ENCODE data around the gene CERK. TPM values are rescaled to one million over a fixed set of nuclear protein-coding genes. Genes with fewer than 3 reads are reported as not detected.

CERK gene
- total RNA-seq, 4 donors from 2014 or later, result 17.8 to 69.1 (median 36.1) TPM

DNA sequence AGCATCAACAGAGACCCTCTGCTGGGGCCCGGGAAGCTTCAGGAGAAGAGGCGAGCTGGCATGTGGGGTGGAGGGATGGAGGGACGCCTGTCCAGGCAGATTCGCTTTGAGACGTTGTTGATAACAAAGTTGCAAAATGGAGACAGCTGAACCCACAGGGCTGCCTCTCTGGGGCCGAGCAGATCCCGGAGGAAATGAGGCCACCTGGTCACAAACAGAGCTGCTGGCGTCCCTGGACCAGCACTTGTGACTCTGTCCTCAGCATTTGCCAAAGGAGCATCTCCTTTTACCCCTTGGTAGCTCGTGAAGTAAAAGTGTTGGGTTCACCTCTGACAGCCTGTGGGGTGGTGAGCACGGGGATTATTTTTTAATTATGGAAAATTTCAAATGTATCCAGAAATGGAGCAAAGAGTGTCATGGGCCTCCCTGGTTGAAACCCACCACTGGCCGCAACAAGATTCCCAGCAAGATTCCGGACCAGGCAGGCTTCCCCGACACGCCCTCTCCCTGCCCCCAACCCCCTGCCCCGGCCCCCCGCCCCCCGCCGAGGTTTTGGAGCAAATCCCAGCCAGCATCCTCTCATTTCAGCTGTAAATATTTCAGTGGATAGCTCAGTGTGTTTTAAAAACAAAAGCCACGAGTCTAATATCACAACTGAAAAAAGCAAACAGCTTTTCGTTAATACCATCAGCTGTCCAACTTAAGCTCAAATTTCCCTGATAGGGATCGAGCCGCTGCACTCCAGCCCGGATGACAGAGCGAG, 97.6 kb downstream of the CERK start:
- TF ChIP-seq, protein P1, sequence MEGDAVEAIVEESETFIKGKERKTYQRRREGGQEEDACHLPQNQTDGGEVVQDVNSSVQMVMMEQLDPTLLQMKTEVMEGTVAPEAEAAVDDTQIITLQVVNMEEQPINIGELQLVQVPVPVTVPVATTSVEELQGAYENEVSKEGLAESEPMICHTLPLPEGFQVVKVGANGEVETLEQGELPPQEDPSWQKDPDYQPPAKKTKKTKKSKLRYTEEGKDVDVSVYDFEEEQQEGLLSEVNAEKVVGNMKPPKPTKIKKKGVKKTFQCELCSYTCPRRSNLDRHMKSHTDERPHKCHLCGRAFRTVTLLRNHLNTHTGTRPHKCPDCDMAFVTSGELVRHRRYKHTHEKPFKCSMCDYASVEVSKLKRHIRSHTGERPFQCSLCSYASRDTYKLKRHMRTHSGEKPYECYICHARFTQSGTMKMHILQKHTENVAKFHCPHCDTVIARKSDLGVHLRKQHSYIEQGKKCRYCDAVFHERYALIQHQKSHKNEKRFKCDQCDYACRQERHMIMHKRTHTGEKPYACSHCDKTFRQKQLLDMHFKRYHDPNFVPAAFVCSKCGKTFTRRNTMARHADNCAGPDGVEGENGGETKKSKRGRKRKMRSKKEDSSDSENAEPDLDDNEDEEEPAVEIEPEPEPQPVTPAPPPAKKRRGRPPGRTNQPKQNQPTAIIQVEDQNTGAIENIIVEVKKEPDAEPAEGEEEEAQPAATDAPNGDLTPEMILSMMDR (IDR thresholded peaks at IDR 0.05; ENCODE audit: low read depth), result no peak

DNA sequence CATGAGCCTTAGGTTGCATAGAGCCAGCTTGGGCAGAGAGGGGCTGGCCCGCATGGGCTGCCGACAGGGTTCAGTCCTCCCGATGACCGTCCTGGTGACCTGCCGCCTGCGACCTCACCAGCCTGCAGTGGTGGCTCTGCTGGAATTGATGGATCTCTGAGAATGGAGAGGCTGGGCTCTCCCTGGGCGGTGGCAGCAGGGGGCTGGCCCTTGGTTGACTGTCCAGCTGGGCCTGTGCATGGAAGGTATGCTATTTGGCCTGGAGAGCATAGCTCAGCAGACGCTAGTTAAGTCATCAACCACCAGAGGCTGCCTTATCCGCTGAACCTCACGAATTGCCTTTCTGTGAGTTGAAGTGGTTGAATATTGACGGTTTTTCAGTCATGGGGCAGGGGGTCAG, 98.2 kb downstream of the CERK start:
- TF ChIP-seq, protein P1 (IDR thresholded peaks at IDR 0.05; ENCODE audit: low read depth), result no peak

DNA sequence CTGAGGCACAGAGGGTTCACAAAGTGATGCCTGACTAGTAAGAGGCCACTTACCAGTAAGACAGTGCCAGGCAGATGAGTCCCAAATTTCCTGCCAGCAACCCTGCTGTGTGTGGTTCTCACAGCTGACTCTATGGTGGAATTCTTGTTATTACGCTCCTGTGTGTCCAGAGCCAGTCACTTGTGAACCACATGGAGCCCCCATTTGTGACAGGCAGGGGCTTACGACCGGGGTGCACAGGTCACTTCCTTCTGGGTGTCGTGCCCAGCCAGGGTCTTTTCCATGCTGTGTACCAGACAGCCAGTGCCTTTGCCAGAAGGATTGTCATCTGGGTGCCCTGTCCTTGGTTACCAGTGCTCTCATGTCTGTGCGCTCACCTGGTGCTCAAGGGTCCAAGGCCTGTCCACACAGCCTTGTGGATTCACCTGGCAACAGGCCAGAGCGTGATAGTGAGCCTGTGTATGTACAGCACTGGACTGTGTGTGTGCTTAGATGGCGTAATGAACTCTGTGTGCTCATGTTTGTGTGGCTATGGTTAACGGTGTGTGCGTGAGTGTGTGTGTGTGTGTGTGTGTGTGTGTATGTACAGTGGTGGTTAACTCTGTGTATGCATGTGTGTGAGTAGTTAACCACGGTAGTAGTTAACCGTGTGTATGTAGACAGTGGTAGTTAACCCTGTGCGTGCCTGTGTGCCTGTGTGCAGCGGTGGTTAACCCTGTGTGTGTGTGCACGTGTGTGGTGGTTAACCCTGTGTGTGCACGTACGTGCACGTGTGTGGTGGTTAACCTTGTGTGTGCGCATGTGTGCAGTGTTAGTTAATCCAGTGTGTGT, 99.2 kb downstream of the CERK start:
- TF ChIP-seq, protein P1 (IDR thresholded peaks at IDR 0.05; ENCODE audit: low read depth), result no peak

DNA sequence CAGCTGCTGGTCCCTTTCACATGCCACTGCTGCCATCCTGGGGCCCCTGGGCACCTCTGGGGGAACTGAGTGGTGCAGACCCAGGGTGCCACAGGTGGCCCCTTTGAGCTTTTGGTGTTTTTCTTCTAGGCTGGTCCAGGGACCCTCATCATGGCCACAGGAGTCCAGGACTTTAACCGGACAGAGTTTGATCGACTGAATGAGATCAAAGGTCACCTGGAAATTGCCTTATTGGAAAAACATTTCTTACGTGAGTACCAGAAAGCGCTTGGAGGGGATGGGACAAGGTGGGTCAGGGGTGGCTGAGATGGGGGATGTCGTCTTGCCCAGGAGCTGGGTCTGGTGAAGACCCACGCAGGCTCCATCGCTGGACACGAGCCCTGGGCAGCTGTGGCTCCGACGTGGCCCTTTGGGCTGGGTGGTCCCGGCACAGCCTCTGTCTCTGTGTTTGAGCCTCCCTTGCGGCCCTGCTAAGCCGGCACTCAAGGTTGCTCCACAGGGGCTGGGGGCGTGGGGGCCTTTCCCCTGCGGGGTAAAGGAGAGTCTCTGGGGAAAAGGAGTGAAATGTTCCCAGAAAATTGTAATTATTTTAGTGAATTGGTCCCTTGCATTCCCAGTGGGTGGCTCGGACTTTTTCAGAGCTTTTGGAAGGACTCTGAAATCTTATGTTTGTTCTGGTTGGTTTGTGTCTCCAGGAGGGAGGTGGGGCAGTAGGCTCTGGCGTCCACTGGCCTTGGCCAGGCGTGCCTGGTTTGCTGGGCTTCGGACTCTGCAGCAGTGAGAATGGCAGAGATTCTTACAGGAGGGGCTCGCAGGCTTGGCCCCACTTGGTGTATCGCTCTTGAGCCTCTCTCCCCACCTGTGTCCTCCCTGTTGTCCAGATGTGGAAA, 100.1 kb downstream of the CERK start:
- TF ChIP-seq, protein P1 (IDR thresholded peaks at IDR 0.05; ENCODE audit: low read depth), result no peak

DNA sequence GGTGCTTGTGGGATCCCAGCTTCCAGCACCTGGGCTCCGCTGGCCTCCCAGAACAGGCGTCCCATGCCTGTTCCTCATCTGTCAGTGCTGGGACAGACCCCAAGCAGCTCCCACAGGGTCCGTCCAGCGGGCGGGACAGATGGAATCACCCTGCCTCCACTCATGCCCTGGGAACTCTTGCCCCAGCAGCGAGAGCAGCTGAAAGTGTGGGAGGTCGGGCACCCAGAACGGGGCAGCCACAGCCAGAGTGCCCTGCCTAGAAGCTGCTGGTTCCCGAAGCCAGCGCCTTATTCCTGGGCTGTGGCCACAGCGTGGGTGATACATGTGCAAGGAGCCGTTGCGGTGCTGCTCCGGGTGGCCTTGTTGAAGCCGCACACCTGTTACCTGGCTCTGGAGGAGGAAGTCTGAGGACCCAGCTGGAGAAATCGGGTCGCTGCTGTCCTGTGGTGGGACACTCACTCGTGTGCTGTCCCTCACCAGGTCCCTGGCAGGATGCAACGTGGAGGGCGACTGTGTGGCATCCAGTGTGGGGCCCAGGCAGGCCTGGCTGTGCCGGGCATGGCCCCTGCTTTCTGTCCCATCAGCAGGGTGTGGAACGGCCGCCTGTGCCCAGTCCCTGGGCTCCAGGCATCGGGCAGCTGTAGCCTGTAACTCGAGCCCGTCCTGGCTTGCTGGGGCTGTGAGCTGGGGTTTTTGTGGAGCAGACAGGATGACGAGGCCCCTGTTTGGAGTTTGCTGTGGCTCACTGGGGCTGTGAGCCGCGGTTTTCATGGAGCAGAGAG, 101.6 kb downstream of the CERK start:
- TF ChIP-seq, protein P1 (IDR thresholded peaks at IDR 0.05; ENCODE audit: low read depth), result no peak

DNA sequence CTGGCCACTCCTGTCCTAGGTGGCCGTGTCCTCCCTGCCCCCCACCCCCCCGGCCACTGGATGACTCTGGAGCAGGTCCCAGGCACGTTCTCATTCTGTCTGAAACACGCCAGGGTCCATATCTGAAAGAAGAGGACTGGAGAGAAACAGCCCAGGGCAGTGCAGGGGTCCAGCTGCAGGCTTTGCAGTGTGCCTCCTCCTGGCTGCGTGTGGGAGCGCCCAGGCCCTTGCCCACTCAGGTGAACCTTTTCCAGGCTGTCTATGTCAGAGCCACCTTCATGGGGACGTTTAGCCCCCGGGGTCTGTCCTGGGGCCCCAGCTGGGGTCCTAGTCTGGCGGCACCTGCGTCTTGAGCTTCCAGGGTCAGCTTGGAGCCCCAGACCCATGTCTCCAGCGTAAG, 102.3 kb downstream of the CERK start:
- TF ChIP-seq, protein P1 (IDR thresholded peaks at IDR 0.05; ENCODE audit: low read depth), result no peak

Other genes with a start within 250 kb of the CERK start
- 1 to 10 TPM in 3 of 4 donors, under 1 TPM in 1; 0.16 to 5.6 (median 1.5) TPM for gene CELSR1, start 200.6 kb downstream of the CERK start, total RNA-seq
- gene GRAMD4, start 117.9 kb downstream of the CERK start, total RNA-seq, result 10 to 100 TPM in 3 of 4 donors, 1 to 10 TPM in 1; 9.9 to 39.4 (median 23.0) TPM
- 10 to 100 TPM; 10.8 to 32.2 (median 22.3) TPM for gene TBC1D22A, start 24.4 kb upstream of the CERK start, total RNA-seq